Measurements from ENCODE around the gene LEKR1.
A peak's percentile ranks its signal among the peaks of the same experiment; 100 is the strongest.

The LEKR1 gene

GRCh38 chr3:157079676-157080369 lies 253.7 kb downstream of the LEKR1 start:
- no peak for DNase-seq (ENCODE audit: low read depth in 2 of 2)

GRCh38 chr3:157081626-157082210 lies 255.6 kb downstream of the LEKR1 start:
- DNase-seq (ENCODE audit: low read depth in 2 of 2), result peak; percentile 78 to 83

GRCh38 chr3:157082305-157082982 lies 256.3 kb downstream of the LEKR1 start:
- DNase-seq (ENCODE audit: low read depth in 2 of 2), result no peak

GRCh38 chr3:157083824-157084223 lies 257.7 kb downstream of the LEKR1 start:
- DNase-seq (ENCODE audit: low read depth in 2 of 2), result no peak

GRCh38 chr3:157086060-157086750 lies 260.1 kb downstream of the LEKR1 start:
- no peak for DNase-seq (ENCODE audit: low read depth in 2 of 2)

GRCh38 chr3:157086775-157087174 lies 260.6 kb downstream of the LEKR1 start:
- DNase-seq (ENCODE audit: low read depth in 2 of 2), result no peak

- DNase-seq (ENCODE audit: low read depth in 2 of 2), result no peak
These were observed 261.2 kb downstream of the LEKR1 start for GRCh38 chr3:157087373-157087772.

- DNase-seq (ENCODE audit: low read depth in 2 of 2), result no peak
These were observed 261.8 kb downstream of the LEKR1 start for GRCh38 chr3:157087780-157088600.

- peak; percentile 86 to 89 for DNase-seq (ENCODE audit: low read depth in 2 of 2)
These were observed 262.7 kb downstream of the LEKR1 start for GRCh38 chr3:157088601-157089454.

- DNase-seq (ENCODE audit: low read depth in 2 of 2), result peak; percentile 13 to 14
These were observed 263.5 kb downstream of the LEKR1 start for GRCh38 chr3:157089455-157090221.

- no peak for DNase-seq (ENCODE audit: low read depth in 2 of 2)
These were observed 265.1 kb downstream of the LEKR1 start for GRCh38 chr3:157091083-157091833.

- DNase-seq (ENCODE audit: low read depth in 2 of 2), result no peak
These were observed 266.1 kb downstream of the LEKR1 start for GRCh38 chr3:157092230-157092629.

- DNase-seq (ENCODE audit: low read depth in 2 of 2), result no peak
These were observed 266.9 kb downstream of the LEKR1 start for GRCh38 chr3:157093096-157093495.

- no peak for DNase-seq (ENCODE audit: low read depth in 2 of 2)
These were observed 268.1 kb downstream of the LEKR1 start for GRCh38 chr3:157094301-157094700.

- DNase-seq (ENCODE audit: low read depth in 2 of 2), result no peak
These were observed 268.8 kb downstream of the LEKR1 start for GRCh38 chr3:157094751-157095480.

Data from activated CD4-positive, alpha-beta T cell treated with anti-CD3 and anti-CD28 coated beads for 24 hours (primary cell).